Body of pancreas (tissue), 4 donors: ENCODE measurements around the gene TPST1.

Source experiments
- CTCF ChIP-seq, 7 experiments: fragments of 450-650 bp in 4 of 7; fragments of 200-600 bp in 3 of 7; sonication (generic) in 3 of 7; IDR thresholded peaks; one replicate each; pipeline ENCODE4 v1.5.1; 2016 to 2019; ENCODE audit warnings: antibody characterized with exemption in 7 of 7
- POLR2A ChIP-seq, 3 donors: fragments of 450-650 bp; IDR thresholded peaks; one replicate each; pipeline ENCODE4 v1.6.1; 2016; ENCODE audit warnings: antibody characterized with exemption in 3 of 3, mild to moderate bottlenecking in 2 of 3

- no peak for TF ChIP-seq POLR2A (IDR thresholded peaks at IDR 0.05)
- TF ChIP-seq CTCF (IDR thresholded peaks at IDR 0.05) = no peak
Measured at GRCh38 chr7:66263936-66264335, 58.8 kb downstream of the TPST1 start.
